ENCODE measurements around the gene ADCY3.

GRCh38 chr2:24939353-24939752 is 19.3 kb upstream of the ADCY3 start:
- TF ChIP-seq, protein P1, sequence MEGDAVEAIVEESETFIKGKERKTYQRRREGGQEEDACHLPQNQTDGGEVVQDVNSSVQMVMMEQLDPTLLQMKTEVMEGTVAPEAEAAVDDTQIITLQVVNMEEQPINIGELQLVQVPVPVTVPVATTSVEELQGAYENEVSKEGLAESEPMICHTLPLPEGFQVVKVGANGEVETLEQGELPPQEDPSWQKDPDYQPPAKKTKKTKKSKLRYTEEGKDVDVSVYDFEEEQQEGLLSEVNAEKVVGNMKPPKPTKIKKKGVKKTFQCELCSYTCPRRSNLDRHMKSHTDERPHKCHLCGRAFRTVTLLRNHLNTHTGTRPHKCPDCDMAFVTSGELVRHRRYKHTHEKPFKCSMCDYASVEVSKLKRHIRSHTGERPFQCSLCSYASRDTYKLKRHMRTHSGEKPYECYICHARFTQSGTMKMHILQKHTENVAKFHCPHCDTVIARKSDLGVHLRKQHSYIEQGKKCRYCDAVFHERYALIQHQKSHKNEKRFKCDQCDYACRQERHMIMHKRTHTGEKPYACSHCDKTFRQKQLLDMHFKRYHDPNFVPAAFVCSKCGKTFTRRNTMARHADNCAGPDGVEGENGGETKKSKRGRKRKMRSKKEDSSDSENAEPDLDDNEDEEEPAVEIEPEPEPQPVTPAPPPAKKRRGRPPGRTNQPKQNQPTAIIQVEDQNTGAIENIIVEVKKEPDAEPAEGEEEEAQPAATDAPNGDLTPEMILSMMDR (conservative IDR thresholded peaks at IDR 0.05 in 1 of 2, IDR thresholded peaks at IDR 0.05 in 1 of 2; ENCODE audit: extremely low read depth in 1 of 2, insufficient read depth in 1 of 2, low read depth in 1 of 2, low read length in 2 of 2), result no peak
- no peak for TF ChIP-seq EZH2 (IDR thresholded peaks at IDR 0.05; ENCODE audit: borderline replicate concordance, low read length)
